HT1080 (cell line): ENCODE data around the gene PDIA5. TPM values are rescaled to one million over a fixed set of nuclear protein-coding genes. Genes with fewer than 3 reads are reported as not detected.
A peak's percentile ranks its signal among the peaks of the same experiment; 100 is the strongest.

Experiments used
- DNase-seq: peaks from one replicate; pipeline ENCODE4 v3.0.0-alpha.2; 2015; ENCODE audit warnings: low read depth
- total RNA-seq: library from RNA; depleted of rRNA; stranded (reverse); fragments of >200 nt; shearing (Covaris generic); gene quantifications from 2 replicates; pipeline ENCODE4 v1.2.3, GENCODE V29; 2014

Gene PDIA5
- total RNA-seq, 1 experiment from 2014 or later: 47.5 TPM

- DNase-seq: no peak
Measured at GRCh38 chr3:123070510-123070909, 3.7 kb downstream of the PDIA5 start.

- no peak for DNase-seq
Measured at GRCh38 chr3:123071146-123071545, 4.3 kb downstream of the PDIA5 start.

- DNase-seq: no peak
Measured at GRCh38 chr3:123071581-123071980, 4.8 kb downstream of the PDIA5 start.

- DNase-seq: no peak
Measured at GRCh38 chr3:123072152-123072551, 5.3 kb downstream of the PDIA5 start.

- DNase-seq: no peak
Measured at GRCh38 chr3:123072564-123072963, 5.7 kb downstream of the PDIA5 start.

- DNase-seq: peak; percentile 63
Measured at GRCh38 chr3:123075359-123075758, 8.5 kb downstream of the PDIA5 start.

GRCh38 chr3:123076112-123076495, 9.3 kb downstream of the PDIA5 start:
- DNase-seq: no peak

- no peak for DNase-seq
Measured at GRCh38 chr3:123076496-123077418, 9.9 kb downstream of the PDIA5 start.

- DNase-seq: no peak
Measured at GRCh38 chr3:123078101-123078500, 11.3 kb downstream of the PDIA5 start.

- DNase-seq: no peak
Measured at GRCh38 chr3:123080864-123081562, 14.2 kb downstream of the PDIA5 start.

- DNase-seq: no peak
Measured at GRCh38 chr3:123081718-123082369, 15.0 kb downstream of the PDIA5 start.

GRCh38 chr3:123082370-123083065, 15.7 kb downstream of the PDIA5 start:
- DNase-seq: no peak

- no peak for DNase-seq
Measured at GRCh38 chr3:123083383-123084124, 16.7 kb downstream of the PDIA5 start.

GRCh38 chr3:123084192-123084591, 17.4 kb downstream of the PDIA5 start:
- DNase-seq: no peak

GRCh38 chr3:123084738-123085237, 18.0 kb downstream of the PDIA5 start:
- no peak for DNase-seq

GRCh38 chr3:123085293-123085931, 18.6 kb downstream of the PDIA5 start:
- no peak for DNase-seq

- no peak for DNase-seq
Measured at GRCh38 chr3:123085932-123086627, 19.3 kb downstream of the PDIA5 start.

- no peak for DNase-seq
Measured at GRCh38 chr3:123088387-123088786, 21.6 kb downstream of the PDIA5 start.

GRCh38 chr3:123089611-123090331, 22.9 kb downstream of the PDIA5 start:
- DNase-seq: no peak
